ENCODE results near the gene ZNF605.
"Not testable (repeated sequence)": the region's sequence is repeated elsewhere in the genome, so short reads cannot be mapped to it uniquely, and the experiment has no call there.

The ZNF605 gene

DNA sequence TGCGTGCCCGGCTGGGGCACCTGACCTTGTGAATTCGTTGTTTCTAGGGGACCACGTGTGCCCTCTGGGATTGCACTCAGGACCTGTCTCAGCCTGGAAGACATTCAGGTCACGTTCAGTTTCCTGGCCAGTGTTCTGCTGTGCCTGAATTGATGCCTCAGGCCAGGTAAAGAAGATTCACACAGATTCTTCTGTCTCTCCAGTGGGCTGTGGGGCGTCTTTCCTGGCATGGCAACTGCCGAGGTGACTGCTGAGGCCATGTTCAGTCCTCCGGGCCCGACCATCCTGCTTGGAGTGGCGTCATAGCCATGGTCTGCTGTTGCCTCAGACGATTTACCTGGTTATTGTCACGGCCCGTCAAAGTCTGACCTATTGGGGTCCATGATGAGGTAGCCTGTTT is 13.5 kb downstream of the ZNF605 start:
- Mint-ChIP-seq H3K27me3 (ENCODE audit: low read depth, poor library complexity) (peaks cover 4% of the 10 kb centered on the region), H3K36me3 (ENCODE audit: low read depth) (peaks cover 3% of the 10 kb centered on the region), H3K27ac (no peak overlapping the region), H3K4me1 (no peaks in the 10 kb centered on the region), H3K9me3 (peaks cover 8% of the 10 kb centered on the region), H3K4me3 (no peak overlapping the region)
- TF ChIP-seq, protein P1, sequence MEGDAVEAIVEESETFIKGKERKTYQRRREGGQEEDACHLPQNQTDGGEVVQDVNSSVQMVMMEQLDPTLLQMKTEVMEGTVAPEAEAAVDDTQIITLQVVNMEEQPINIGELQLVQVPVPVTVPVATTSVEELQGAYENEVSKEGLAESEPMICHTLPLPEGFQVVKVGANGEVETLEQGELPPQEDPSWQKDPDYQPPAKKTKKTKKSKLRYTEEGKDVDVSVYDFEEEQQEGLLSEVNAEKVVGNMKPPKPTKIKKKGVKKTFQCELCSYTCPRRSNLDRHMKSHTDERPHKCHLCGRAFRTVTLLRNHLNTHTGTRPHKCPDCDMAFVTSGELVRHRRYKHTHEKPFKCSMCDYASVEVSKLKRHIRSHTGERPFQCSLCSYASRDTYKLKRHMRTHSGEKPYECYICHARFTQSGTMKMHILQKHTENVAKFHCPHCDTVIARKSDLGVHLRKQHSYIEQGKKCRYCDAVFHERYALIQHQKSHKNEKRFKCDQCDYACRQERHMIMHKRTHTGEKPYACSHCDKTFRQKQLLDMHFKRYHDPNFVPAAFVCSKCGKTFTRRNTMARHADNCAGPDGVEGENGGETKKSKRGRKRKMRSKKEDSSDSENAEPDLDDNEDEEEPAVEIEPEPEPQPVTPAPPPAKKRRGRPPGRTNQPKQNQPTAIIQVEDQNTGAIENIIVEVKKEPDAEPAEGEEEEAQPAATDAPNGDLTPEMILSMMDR (IDR thresholded peaks at IDR 0.05), result no peak
- DNase-seq, result no peak

DNA sequence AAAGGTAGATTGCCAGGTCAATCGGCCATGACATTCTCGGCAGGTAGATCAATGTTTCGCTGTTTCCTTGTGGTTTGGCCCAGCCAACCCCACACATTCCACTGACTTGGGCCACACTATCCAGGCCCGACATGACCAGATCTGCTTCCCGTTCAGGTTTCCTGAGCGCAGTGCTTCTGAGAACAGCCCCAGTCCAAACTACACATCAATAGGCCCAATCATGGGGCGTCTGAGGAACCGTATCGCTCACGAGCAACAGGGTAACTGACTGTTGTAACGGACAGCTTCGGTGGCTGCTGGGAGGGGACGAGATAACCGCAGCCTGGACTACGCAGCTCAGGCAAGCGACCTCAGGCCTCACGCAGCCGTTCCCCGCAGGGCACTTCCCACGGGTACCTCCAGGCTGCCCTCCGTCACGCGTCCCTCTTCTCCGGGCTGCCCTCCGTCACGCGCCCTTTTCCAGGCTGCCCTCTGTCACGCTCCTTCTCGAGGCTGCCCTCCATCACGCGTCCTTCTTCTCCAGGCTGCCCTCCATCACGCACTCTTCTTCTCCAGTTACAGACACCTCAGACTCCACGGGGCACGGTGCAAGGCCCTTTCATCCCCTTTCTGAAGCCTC is 14.7 kb downstream of the ZNF605 start:
- peaks cover 20% of the 10 kb centered on the region for H3K9me3 Mint-ChIP-seq
- TF ChIP-seq, protein P1 (IDR thresholded peaks at IDR 0.05), result no peak
- no peak overlapping the region for H3K4me3 Mint-ChIP-seq
- no peaks in the 10 kb centered on the region for H3K4me1 Mint-ChIP-seq
- DNase-seq, result no peak
- H3K36me3 Mint-ChIP-seq (ENCODE audit: low read depth), result peaks cover 15% of the 10 kb centered on the region
- peaks cover 4% of the 10 kb centered on the region for H3K27me3 Mint-ChIP-seq (ENCODE audit: low read depth, poor library complexity)
- H3K27ac Mint-ChIP-seq, result no peak overlapping the region

DNA sequence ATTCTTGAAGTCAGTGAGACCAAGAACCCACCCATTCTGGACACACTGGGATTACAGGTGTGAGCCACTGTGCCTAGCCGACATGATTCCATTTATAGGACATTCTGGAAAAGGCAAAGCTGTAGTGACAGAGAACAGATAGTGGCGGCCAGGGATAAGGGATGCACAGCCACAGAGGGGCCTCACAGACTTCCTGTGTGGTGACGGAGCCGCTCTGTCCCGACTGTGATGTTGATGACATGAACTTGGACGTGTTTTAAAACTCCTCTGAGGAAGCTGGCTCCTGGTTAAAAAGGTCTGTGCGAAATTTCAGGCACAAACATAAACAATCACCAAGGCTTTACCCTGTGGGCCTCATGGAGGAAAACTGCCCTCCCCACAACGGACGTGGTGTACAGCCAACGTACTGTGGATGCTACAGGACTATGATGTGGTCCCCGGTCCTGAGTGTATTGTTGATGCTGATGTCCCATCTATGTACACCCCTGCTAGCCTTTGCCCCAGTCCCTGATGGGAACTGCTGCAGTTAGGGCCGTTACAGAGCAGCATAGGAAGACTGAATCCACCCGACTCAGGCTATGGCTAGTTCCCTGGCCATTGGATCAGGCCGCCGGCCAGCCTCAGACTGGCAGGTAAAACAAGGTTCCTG is 15.9 kb downstream of the ZNF605 start:
- TF ChIP-seq, protein P1 (IDR thresholded peaks at IDR 0.05), result no peak
- peaks cover 31% of the 10 kb centered on the region for H3K9me3 Mint-ChIP-seq
- H3K36me3 Mint-ChIP-seq (ENCODE audit: low read depth), result peaks cover 25% of the 10 kb centered on the region
- DNase-seq, result no peak
- H3K27ac Mint-ChIP-seq, result no peak overlapping the region
- peaks cover 8% of the 10 kb centered on the region for H3K27me3 Mint-ChIP-seq (ENCODE audit: low read depth, poor library complexity)
- no peak overlapping the region for H3K4me3 Mint-ChIP-seq
- no peaks in the 10 kb centered on the region for H3K4me1 Mint-ChIP-seq

DNA sequence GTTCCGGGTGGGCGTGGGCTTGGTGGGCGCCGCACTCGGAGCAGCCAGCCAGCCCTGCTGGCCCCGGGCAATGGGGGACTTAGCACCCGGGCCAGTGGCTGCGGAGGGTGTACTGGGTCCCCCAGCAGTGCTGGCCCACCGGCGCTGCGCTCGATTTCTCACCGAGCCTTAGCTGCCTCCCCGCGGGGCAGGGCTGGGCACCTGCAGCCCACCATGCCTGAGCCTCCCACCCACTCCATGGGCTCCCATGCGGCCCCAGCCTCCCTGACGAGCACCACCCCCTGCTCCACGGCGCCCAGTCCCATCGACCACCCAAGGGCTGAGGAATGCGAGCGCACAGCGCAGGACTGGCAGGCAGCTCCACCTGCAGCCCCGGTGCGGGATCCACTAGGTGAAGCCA is 17.3 kb downstream of the ZNF605 start:
- not testable (repeated sequence) for H3K4me1 Mint-ChIP-seq, H3K27ac Mint-ChIP-seq

DNA sequence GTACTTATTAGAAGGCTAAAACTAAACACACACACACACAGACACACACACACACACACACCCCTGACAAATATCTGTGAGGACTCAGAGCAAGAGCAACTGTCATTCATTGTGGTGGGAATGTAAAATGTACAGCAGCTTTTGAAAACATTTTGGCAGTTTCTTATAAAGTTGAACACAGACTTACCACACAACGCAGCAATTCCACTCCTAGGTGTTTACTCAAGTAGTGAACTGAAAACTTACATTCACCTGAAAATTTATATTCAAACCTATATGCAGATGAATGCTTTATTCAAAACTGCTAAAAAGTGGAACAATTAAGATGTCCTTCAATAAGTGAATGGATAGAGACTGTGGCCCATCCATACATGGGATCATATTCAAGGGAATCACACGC is 18.6 kb downstream of the ZNF605 start:
- H3K4me3 Mint-ChIP-seq, result no peak overlapping the region
- peaks cover 58% of the 10 kb centered on the region for H3K9me3 Mint-ChIP-seq
- TF ChIP-seq, protein P1 (IDR thresholded peaks at IDR 0.05), result no peak

More for the DNA sequence above, 17.3 kb downstream of the ZNF605 start:
- H3K27me3 Mint-ChIP-seq (ENCODE audit: low read depth, poor library complexity); H3K4me3 Mint-ChIP-seq; DNase-seq: not testable (repeated sequence)
- peaks cover 39% of the 10 kb centered on the region for H3K36me3 Mint-ChIP-seq (ENCODE audit: low read depth)
- H3K9me3 Mint-ChIP-seq, result peaks cover 45% of the 10 kb centered on the region

DNA sequence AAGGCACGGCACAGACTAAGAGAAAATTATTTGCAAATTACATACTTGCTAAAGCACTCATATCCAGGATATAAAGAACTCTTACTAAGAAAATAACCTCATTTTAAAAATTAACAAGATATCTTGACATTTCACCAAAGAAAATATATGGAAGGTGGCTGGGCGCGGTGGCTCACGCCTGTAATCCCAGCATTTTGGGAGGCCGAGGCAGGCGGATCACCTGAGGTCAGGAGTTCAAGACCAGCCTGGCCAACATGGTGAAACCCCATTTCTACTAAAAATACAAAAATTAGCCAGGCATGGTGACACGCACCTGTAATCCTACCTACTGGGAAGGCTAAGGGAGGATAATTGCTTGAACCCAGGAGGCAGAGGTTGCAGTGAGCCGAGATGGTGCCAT is 19.2 kb downstream of the ZNF605 start:
- peaks cover 64% of the 10 kb centered on the region for H3K9me3 Mint-ChIP-seq
- H3K27me3 Mint-ChIP-seq (ENCODE audit: low read depth, poor library complexity); H3K4me3 Mint-ChIP-seq; H3K4me1 Mint-ChIP-seq; DNase-seq; H3K27ac Mint-ChIP-seq: not testable (repeated sequence)
- H3K36me3 Mint-ChIP-seq (ENCODE audit: low read depth), result peaks cover 58% of the 10 kb centered on the region

More for the DNA sequence above, 18.6 kb downstream of the ZNF605 start:
- H3K27ac Mint-ChIP-seq, result no peak overlapping the region
- H3K27me3 Mint-ChIP-seq (ENCODE audit: low read depth, poor library complexity), result peaks cover 8% of the 10 kb centered on the region
- peaks cover 52% of the 10 kb centered on the region for H3K36me3 Mint-ChIP-seq (ENCODE audit: low read depth)
- DNase-seq, result no peak
- no peaks in the 10 kb centered on the region for H3K4me1 Mint-ChIP-seq

DNA sequence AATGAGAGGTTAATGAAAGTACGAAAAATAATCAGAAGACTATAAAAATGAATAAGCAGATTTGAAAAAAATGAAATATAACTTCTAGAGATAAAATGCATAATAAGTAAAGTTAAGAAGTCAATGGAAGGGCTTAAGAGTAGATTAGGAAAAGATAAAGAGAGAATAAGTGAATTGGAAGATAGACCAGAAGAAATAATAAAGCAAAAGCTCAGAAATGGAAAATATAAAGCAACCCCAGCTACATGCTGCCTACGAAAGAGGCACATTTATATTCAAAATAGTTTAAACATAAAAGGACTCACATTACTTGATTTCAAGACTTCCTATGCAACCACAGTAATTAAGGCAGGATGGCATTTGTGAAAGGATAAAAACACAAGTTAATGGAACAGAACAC is 19.9 kb downstream of the ZNF605 start:
- Mint-ChIP-seq H3K9me3 (peaks cover 71% of the 10 kb centered on the region), H3K4me1 (no peaks in the 10 kb centered on the region), H3K4me3 (no peak overlapping the region), H3K27me3 (ENCODE audit: low read depth, poor library complexity) (peaks cover 8% of the 10 kb centered on the region), H3K27ac (no peak overlapping the region), H3K36me3 (ENCODE audit: low read depth) (peaks cover 65% of the 10 kb centered on the region)
- DNase-seq, result no peak
- TF ChIP-seq, protein P1 (IDR thresholded peaks at IDR 0.05), result no peak
